ENCODE data around the gene OSBPL6.
"Not testable (repeated sequence)": the region's sequence is repeated elsewhere in the genome, so short reads cannot be mapped to it uniquely, and the experiment has no call there.

OSBPL6 gene

DNA sequence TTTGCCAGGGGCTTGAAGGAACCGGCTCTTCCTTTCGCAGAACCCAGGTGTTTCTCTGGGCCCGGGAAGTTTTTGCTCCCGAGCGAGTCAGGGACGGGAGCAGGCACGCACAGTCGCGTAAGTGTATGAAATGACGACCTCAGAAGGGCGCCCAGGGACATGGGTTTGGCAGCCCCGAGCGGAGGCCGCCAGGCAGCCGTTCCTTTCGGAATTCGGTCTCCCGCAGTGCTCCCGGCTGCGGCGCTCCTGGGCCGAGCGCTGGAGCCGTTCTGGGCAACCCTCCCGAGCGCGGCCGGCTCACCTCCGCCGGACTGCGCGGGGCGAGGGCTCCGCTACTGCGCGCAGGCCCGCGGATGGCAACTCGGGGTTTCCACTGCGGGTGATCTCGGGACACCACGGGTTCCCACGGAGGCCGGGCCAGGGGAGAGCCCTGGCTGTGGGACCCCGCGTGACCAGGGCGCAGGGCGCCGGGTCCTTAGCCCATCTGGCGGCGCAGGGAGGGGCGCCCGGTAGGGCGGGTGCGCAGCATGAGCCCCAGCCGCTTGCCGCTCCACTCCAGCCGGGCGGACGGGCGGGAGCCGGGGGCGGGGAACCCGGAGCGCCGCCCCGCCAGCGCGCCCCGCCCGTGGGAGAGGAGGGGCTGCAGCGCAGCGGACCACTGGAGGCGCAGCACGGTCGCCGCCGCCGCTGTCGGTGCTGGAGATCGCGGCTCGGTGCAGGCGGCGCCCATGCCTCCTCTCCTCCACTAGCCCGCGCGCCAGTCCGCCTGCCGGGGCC lies at the start of gene OSBPL6:
Gene OSBPL6, plus strand, starts transcription at position 690 of the 777 bp plus-strand sequence. CDS start 111,673 bp downstream, outside the sequence.
- DNase-seq = peak; percentile 87

DNA sequence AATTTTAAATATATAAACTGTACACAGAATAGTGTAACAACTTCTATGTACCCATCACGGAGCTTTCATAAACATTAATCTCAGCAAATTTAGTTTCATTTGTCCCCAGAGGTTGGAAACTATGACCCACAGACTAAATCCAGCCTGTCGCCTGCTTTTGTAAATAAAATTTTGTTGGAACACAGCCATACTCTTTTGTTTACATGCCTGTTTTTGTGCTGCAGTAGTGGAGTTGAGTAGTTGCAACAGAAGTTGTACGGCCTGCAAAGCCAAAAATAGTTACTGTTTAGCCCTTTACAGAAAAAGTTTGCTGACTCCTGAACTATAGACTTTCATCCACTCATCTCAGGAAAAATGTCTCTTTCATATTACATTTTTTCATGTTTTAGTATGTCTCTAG lies 42.3 kb upstream of the OSBPL6 start:
- DNase-seq = peak; percentile 35

DNA sequence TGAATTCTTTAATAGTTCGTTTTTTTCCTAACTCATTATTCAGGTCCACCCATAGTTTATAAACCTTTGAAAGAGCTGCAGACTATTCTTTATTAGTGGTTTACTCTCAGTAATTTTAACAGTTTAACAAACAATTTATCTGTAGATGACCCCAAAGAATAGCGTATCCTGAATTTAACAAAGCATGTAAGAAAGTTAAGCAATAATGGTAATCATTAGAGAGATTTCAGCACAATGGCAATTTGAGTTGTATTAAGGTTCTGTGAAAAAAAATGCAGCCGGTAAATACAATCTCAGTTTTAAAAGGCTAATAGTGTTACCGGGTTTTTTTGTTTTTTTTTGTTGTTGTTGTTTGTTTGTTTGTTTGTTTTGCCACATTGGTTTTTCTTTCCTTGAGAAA lies 41.8 kb upstream of the OSBPL6 start:
- no peak for DNase-seq

DNA sequence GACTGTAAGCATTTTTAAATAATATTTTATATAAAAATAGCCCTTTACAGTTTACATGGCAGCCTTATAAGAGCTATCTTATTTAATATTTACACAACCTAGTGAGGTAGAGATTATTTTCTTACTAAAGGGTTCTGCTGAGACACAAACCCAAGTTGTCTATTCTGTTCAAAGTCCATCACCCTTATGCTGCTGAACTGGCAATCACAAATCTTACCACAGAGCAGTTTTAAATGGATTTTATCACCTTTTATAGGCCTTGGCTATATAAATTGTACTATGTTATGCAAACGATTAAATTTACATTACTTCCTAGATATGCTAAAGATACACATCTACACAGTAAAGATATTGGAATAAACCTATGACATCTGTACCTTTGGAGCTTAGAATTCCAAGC lies 41.3 kb upstream of the OSBPL6 start:
- no peak for DNase-seq

DNA sequence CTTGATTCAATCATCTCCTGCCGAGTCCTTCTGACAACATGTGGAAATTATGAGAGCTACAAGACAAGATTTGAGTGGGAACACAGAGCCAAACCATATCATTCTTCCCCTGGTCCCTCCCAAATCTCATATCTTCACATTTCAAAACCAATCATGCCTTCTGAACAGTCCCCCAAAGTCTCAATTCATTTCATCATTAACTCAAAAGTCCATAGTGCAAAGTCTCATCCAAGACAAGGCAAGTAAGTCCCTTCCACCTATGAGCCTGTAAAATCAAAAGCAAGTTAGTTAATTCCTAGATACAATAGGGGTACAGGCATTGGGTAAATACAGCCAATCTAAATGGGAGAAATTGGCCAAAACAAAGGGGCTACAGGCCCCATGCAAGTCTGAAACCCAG lies 40.4 kb upstream of the OSBPL6 start:
- not testable (repeated sequence) for DNase-seq

DNA sequence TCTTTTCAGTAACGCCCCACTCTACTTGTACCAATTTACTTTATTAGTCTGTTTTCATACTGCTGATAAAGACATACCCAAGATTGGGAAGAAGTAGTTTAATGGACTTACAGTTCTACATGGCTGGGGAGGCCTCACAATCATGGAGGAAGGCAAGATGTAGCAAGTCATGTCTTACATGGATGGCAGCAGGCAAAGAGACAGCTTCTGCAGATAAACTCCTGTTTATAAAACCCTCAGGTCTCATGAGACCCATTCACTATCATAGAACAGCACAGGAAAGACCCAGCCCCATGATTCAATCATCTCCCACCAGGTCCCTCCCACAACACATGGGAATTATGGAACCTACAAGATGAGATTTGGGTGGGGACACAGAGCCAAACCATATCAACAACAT lies 38.8 kb upstream of the OSBPL6 start:
- no peak for DNase-seq

DNA sequence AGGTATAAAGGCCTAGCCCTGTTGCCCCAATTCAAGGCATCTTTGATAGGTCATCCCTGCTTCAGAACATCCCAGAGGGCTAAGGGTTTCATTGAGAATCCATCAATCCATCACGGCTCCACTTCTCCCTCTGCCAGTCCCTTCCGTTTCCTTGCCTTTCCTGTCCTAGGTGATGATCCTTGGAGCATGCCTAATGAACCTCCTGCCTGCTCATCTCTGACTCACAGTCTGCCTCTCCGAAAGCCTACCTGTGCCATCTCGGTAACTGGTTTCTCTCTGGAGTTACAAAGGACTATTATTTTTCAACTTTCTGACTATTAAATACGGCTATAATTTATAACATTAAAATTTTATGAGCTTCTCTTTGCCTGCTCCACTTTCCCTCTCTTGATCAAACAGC lies 36.7 kb upstream of the OSBPL6 start:
- no peak for DNase-seq

DNA sequence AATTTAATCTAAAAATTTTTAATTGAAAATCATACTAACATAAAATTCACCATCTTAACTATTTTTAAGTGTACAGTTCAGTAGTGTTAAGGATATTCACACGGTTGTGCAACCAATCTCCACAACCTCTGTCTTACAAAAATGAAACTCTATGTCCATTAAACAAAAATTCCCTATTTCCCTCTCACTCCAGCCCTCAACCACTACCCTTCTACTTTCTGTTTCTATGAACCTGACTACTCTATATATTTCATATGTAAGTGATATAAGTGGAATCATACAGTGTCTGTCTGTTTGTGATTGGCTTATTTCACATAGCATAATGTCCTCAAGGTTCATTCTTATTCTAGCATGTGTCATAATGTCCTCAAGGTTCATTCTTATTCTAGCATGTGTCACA lies 34.3 kb upstream of the OSBPL6 start:
- no peak for DNase-seq

DNA sequence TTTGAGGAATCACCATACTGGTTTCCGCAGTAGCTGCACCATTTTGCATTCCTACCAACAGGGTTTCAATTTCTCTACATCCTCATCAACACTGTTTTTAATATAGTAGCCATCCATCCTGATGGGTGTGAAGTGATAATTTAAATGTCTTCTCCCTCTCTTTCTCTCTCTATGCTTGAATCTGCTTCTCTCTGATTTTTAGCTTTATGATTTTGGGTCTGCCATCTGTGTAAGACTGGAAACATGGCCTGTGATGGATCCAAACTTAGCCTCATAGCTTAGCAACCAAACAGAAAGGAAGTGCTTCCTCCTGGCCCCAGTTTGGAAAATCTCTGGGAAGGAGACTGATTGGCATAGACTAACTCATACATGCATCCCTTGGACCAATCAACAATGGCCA lies 33.7 kb upstream of the OSBPL6 start:
- DNase-seq = no peak

DNA sequence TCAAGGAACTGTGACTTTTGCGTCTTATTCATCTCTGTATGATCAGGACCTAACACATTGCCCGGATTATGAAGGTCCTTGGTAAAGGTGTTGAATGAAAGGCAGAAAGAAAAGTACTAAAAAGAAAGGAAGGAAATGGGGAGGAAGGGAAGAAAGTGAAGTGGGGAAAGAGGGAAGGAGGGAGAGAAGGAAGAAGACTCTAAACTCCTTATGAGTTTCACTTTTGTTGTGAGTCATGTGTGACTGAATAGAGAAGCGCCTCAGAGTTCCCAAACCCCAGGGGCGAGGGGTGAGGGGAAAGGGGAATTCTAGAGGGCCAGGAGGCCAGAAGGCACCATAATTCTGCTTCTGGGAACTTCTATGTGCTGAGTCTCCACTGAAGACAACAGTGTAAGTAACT lies 30.9 kb upstream of the OSBPL6 start:
- no peak for DNase-seq

DNA sequence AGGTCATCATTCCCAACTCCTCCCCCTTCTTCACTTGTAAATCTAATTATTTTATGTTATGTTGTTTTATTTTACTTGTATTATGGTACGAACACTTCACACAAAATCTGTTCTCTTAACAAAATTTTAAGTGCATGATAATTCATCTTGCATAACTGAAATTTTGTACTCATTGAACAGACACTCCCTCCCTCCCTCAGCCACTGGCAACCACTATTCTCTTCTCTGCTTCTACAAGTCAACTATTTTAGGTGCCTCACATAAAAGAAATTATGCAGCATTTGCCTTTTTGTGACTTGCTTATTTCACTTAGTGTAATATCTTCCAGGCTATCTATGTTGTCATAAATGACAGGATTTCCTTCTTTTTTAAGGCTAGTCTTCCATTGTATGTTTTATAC lies 30.4 kb upstream of the OSBPL6 start:
- DNase-seq = no peak

DNA sequence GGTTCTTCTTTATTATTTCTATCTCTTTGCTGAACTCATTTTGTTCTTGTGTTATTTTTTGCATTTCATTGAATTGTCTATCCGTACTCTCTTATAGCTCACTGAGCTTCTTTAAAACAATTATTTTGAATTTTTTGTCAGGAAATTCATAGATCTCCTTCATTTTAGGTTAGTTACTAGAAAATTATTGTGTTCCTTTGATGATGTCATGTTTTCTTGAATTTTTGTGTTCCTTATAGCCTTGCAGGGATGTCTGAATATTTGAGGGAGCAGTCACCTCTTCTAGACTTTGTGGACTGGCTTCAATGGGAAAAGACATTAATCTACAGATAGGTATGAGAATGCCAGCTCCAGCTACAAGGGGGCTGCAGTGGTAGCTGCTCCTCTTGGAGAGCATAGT lies 20.7 kb upstream of the OSBPL6 start:
- no peak for DNase-seq

DNA sequence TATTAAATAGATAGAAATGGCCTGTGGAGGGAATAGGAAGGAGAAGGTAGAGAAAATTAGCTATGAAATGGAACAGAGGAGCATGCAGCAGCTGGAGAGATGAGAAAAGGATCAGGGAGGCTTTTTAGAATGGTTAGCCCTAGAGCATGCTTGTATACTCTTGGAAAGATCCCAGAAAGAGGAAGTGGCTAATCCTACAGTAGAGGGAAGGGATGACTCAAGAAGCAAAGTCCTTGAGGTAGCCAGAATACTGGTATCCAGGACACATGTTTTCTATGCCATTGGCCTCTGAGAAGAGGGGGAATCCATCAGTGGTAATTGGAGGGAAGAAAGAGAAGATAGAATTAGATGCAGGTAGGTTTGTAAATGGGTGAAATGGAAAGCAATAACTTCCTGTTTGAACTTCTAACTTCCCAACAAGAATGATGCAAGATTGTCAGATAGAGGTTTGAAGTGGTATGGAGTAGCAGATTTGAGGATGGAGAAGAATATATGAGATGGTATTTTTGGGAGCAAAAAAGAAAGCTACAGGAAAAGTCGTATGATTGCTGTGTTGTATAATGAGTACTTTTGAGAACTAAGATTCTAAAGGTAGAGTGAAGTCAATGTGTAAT lies 17.1 kb upstream of the OSBPL6 start:
- DNase-seq = no peak

DNA sequence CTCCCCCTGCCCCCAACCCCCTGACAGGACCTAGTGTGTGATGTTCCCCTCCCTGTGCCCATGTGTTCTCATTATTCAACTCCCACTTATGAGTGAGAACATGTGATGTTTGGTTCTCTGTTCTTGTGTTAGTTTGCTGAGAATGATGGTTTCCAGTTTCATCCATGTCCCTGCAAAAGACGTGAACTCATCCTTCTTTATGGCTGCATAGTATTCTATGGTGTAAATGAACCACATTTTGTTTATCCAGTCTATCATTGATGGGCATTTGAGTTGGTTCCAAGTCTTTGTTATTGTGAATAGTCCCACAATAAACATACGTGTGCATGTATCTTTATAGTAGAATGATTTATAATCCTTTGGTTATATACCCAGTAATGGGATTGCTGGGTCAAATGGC lies 13.7 kb upstream of the OSBPL6 start:
- DNase-seq = not testable (repeated sequence)

DNA sequence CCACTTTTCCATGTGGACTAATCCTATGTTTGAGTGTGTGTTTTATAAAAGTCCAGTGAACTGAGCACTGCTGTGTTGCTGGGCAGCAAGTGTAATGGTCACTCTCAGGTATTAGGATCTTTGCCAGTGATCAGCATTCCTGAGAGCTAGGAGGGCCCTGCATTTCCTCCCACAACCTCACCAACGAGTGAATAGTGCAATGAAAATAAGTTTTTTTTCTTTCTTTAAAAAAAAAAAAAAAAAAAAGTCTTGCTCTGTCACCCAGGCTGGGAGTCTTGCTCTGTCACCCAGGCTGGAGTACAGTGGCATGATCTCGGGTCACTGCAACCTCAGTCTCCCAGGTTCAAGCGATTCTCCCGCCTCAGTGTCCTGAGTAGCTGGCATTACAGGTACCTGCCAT lies 6.5 kb upstream of the OSBPL6 start:
- no peak for DNase-seq

DNA sequence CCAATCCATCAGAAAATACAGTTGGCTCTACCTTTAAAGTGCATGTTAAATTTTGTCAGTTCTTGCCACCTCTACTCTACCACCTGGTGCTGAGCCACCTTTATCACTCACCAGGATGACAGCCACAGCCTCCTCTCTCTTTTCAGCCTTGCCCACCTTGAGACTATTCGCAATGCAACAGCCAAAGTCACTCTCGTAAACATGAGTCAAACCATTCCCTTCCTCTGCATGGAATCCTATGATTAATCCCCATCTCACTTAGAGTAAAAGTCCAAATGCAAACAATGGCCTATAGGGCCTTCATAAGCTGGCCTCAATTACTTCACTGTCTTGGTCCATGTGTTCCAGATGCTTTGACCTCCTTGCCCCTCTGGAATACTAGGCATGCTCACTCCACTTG lies 5.8 kb upstream of the OSBPL6 start:
- DNase-seq = no peak

DNA sequence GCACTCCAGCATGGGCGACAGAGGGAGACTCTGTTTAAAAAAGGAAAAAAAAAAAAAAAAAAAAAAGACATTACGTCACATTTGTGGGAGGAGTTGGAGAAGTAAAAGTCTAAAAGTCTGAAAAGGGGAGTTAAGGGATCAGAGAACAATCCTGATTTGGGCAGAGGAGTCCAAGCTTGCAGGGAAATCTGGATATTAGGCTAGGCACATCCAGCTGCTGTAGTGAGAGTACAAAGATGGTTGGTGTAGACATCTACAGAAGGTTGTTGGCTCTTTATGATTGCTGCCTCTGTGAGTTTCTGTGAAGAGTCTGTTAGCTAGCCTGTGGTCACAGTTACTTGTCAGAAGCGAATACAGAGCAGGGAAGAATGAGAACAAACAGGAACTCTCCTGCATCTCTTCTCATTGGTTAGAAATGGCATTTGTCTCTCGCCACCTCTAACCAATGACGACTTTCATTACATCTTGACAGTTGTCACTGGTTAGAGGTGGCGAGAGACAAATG lies 3.3 kb upstream of the OSBPL6 start:
- DNase-seq = no peak

DNA sequence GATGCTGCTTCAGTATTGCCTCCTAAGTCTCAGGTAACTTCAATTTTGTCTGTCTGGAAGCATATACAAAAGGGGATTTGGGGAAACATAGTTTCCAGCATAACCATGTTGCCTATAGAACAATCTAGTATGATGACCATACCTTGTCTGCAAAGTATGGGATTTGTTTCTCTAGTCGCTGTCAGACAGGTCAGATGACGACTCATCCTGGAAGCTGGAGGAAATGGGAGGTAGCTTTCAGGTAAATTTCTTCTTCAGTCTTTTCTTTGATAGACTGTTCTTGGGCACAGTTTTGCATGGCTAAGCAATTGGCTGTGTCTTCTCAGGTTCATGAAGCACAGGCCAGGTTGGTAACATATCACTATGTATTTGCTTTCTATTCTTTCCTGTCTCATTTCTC lies 2.8 kb upstream of the OSBPL6 start:
- DNase-seq = no peak

DNA sequence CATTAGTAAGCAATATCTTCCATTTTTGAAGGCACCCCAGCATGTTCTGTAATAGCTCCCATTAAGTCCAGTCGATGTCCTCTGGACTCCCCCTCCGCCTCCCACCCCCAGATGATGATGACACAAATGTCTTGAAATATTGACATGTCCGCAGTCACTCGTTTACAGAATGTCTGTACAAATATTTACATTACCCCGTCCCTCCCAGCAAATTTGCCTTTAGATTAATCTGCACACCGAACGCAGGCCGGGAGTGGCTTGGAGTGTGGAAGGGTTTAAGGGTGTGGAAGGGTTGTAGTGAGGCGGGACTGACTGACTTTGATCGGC lies 853 bp upstream of the OSBPL6 start:
- DNase-seq = no peak

DNA sequence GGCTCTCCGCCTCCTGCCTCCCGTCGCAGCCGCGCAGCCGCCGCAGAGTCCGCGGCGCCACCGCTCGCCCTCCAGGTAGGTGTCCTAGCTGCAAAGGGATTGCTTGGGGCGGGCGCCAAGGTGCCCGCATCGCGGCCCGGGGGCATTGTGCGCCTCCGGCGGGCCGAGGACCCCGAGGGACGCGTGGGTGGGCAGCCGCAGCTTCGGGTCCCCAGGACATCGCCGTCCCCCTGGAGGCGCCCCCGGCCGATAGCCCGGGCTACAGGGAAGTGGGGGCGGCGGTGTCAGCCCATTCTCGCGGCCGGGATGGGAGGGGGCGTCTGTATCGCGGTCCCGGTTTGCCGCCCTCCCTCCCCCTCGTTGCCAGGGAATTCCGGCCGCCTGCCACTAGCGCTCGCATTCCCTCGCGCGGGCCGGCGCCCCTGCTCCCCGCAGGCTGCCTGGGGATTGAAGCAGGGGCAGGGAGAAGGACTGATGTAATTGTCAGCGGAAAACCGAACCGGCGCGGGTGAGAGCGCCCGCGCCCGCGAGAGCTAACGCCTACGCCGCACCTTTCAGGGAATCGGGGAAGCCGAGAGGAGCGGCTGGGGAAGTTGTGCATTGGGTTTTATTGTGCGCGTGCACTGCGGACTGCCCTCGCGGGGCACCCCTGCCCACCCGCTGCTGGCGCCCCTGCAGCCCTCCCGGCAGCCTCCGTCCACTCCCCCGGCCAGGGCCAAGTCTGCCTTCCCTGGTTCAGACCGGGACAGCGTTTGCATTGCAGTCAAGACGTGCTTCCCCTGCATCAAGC lies 483 bp downstream of the OSBPL6 start:
- no peak for DNase-seq

DNA sequence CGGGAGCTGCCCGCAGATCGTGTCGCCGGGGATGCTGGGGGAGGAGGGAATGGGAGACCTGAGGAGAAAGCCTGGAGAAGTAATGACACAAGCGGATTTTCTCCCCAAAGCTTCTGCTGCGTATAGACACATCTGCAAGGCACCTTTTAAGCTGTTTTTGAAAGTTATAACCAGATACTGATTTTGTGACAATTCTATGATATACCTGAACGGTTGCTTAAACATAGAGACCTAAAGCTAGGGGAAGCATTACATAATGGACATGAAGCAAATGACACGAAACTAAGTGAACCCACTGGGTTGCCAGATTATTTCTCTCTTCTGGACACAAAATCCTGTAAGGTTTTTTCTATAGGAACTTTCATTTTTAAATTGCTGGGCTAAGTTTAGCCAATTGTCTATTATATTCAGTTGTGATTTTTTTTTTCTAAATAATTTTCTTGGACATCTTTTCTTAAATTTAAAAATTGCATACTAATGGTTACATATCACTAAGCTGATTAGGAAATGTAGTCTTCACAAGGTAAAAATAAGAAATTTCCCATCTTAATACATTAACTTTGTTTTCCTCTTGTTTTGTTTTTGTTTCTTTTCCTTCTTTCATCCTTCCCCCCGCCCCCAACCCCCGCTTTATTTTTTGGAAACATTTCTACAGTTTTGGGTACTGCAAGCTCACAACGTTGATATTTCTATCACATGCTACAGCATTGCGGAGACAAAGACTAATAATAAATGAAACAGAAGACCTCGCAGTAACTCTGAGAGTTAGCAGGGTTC lies 1.3 kb downstream of the OSBPL6 start:
- no peak for DNase-seq

DNA sequence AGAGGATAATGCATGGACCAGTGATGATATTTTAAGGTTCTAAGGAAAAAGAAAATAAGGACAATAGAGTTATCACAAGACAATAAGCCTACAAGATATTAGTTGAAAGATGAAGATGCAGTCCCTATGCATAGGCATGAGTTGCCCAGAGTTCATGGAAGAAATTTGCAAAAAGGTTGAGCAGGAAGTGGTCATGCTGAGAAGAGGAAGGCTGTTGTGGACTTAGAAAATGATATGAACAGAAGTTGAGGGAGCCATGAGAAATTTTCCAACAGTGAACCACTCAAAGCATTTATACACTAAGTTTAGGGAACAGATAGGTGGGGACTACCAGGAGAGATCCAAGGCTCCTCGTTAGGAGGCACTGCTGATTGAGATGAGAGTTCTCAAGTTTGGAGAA lies 3.5 kb downstream of the OSBPL6 start:
- DNase-seq = no peak

DNA sequence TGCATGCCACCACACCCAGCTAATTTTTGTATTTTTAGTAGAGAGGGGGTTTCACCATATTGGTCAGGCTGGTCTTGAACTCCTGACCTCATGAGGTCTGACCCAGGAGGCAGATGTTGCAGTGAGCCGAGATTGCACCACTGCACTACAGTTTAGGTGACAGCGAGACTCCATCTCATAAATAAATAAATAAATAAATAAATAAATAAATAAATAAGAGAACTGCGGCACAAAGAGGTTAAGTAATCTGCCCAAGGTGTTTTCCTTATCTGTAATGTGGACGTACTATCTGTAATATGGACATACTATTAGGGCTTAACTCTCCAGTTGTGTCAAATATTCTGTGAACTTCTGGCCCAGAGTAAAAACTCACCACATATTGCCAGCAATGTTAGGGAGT lies 4.1 kb downstream of the OSBPL6 start:
- DNase-seq = not testable (repeated sequence)
